SH-SY5Y (cell line): ENCODE measurements around the gene MTUS2.

ENCODE experiments used
- GATA2 ChIP-seq: IDR thresholded peaks from 2 replicates; pipeline ENCODE4 v1.6.1; 2011; ENCODE audit warnings: mild to moderate bottlenecking, low read depth, low read length
- GATA3 ChIP-seq: IDR thresholded peaks from 2 replicates; pipeline ENCODE4 v1.6.1; 2011; ENCODE audit warnings: low read depth, mild to moderate bottlenecking, low read length, moderate library complexity

DNA sequence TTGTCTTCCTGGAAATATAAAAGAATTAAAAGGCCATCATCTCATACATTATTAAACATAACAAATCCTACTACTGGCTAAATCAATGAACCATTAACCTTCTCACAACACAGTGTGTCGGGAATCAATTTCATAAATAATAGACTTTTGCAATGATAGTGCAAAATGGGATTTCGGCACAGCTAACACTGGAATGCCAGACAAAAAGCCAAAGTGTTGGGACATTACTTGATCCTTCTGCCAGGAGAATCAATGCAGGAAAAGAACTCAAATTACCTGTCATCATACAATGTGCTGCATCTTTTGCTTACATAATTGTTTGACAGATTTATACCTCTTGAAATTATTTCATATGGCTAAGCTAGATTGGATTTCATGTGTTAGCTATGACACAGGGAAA lies 334.3 kb downstream of the MTUS2 start:
- no peak for TF ChIP-seq GATA3
- no peak for TF ChIP-seq GATA2
